ENCODE results near the gene AKR1D1. TPM values are rescaled to one million over a fixed set of nuclear protein-coding genes. Genes with fewer than 3 reads are reported as not detected.
"Not testable (repeated sequence)": the region's sequence is repeated elsewhere in the genome, so short reads cannot be mapped to it uniquely, and the experiment has no call there.

AKR1D1 gene
- total RNA-seq, 1 donor from 2014 or later = 3.4 TPM

GRCh38 chr7:138144958-138145357, 68.7 kb downstream of the AKR1D1 start:
- Mint-ChIP-seq H3K9me3 (ENCODE audit: low read depth) (peaks cover 8% of the 10 kb centered on the region), H3K4me3 (ENCODE audit: low read depth) (no peak overlapping the region), H3K4me1 (ENCODE audit: low read depth) (no peaks in the 10 kb centered on the region), H3K27me3 (no peaks in the 10 kb centered on the region), H3K27ac (no peak overlapping the region), H3K36me3 (ENCODE audit: insufficient read depth) (peaks cover 2% of the 10 kb centered on the region)
- no peak for DNase-seq (ENCODE audit: low spot score, unreplicated experiment)
- no peak for TF ChIP-seq CTCF (IDR thresholded peaks at IDR 0.05; ENCODE audit: unreplicated experiment)

GRCh38 chr7:138146221-138146620, 70.0 kb downstream of the AKR1D1 start:
- H3K27ac Mint-ChIP-seq; H3K4me3 Mint-ChIP-seq (ENCODE audit: low read depth); H3K9me3 Mint-ChIP-seq (ENCODE audit: low read depth); DNase-seq (ENCODE audit: low spot score, unreplicated experiment); H3K36me3 Mint-ChIP-seq (ENCODE audit: insufficient read depth); H3K4me1 Mint-ChIP-seq (ENCODE audit: low read depth); H3K27me3 Mint-ChIP-seq: not testable (repeated sequence)

- not testable (repeated sequence) for H3K9me3 Mint-ChIP-seq (ENCODE audit: low read depth); DNase-seq (ENCODE audit: low spot score, unreplicated experiment); H3K4me3 Mint-ChIP-seq (ENCODE audit: low read depth); H3K27ac Mint-ChIP-seq; H3K4me1 Mint-ChIP-seq (ENCODE audit: low read depth); H3K36me3 Mint-ChIP-seq (ENCODE audit: insufficient read depth); H3K27me3 Mint-ChIP-seq
Observed at GRCh38 chr7:138146757-138147734, 70.8 kb downstream of the AKR1D1 start.

- Mint-ChIP-seq H3K9me3 (ENCODE audit: low read depth) (peaks cover 8% of the 10 kb centered on the region), H3K4me1 (ENCODE audit: low read depth) (no peaks in the 10 kb centered on the region), H3K4me3 (ENCODE audit: low read depth) (no peak overlapping the region), H3K27me3 (no peaks in the 10 kb centered on the region), H3K27ac (no peak overlapping the region), H3K36me3 (ENCODE audit: insufficient read depth) (peaks cover 1% of the 10 kb centered on the region)
- no peak for TF ChIP-seq CTCF (IDR thresholded peaks at IDR 0.05; ENCODE audit: unreplicated experiment)
- DNase-seq (ENCODE audit: low spot score, unreplicated experiment) = no peak
Observed at GRCh38 chr7:138151731-138152577, 75.7 kb downstream of the AKR1D1 start.

- Mint-ChIP-seq H3K27ac (no peak overlapping the region), H3K36me3 (ENCODE audit: insufficient read depth) (no peaks in the 10 kb centered on the region), H3K9me3 (ENCODE audit: low read depth) (peaks cover 4% of the 10 kb centered on the region), H3K4me1 (ENCODE audit: low read depth) (peaks cover 13% of the 10 kb centered on the region), H3K27me3 (no peaks in the 10 kb centered on the region), H3K4me3 (ENCODE audit: low read depth) (no peak overlapping the region)
- DNase-seq (ENCODE audit: low spot score, unreplicated experiment) = no peak
- no peak for TF ChIP-seq CTCF (IDR thresholded peaks at IDR 0.05; ENCODE audit: unreplicated experiment)
Observed at GRCh38 chr7:138154661-138155060, 78.4 kb downstream of the AKR1D1 start.

- H3K4me3 Mint-ChIP-seq (ENCODE audit: low read depth) = no peak overlapping the region
- DNase-seq (ENCODE audit: low spot score, unreplicated experiment) = no peak
- no peaks in the 10 kb centered on the region for H3K9me3 Mint-ChIP-seq (ENCODE audit: low read depth)
- H3K4me1 Mint-ChIP-seq (ENCODE audit: low read depth) = peaks cover 13% of the 10 kb centered on the region
- TF ChIP-seq CTCF (IDR thresholded peaks at IDR 0.05; ENCODE audit: unreplicated experiment) = no peak
- H3K36me3 Mint-ChIP-seq (ENCODE audit: insufficient read depth) = no peaks in the 10 kb centered on the region
- H3K27me3 Mint-ChIP-seq = no peaks in the 10 kb centered on the region
- H3K27ac Mint-ChIP-seq = no peak overlapping the region
Observed at GRCh38 chr7:138157702-138158101, 81.4 kb downstream of the AKR1D1 start.
